ENCODE results near the gene GNPDA2.

Gene GNPDA2

GRCh38 chr4:44663539-44664263 lies 62.7 kb downstream of the GNPDA2 start:
- CTCF ChIA-PET: no interaction called here
- no peak for DNase-seq (ENCODE audit: extremely low spot score)
- TF ChIP-seq FOXM1 (IDR thresholded peaks at IDR 0.05; ENCODE audit: borderline replicate concordance): no peak
- no peak for TF ChIP-seq FOXA1 (IDR thresholded peaks at IDR 0.05)
- no peak for TF ChIP-seq ELF4 (IDR thresholded peaks at IDR 0.05)
- no peak for TF ChIP-seq L3MBTL2 (conservative IDR thresholded peaks at IDR 0.05)
- no peak for TF ChIP-seq CTBP1 (IDR thresholded peaks at IDR 0.05; ENCODE audit: borderline replicate concordance)
- TF ChIP-seq NFRKB (IDR thresholded peaks at IDR 0.05): no peak
- no peak for TF ChIP-seq ZNF384 (IDR thresholded peaks at IDR 0.05)
- no peak for TF ChIP-seq BHLHE40 (IDR thresholded peaks at IDR 0.05; ENCODE audit: borderline replicate concordance)
- TF ChIP-seq SP1 (IDR thresholded peaks at IDR 0.05): no peak
- no peak for TF ChIP-seq HDGF (IDR thresholded peaks at IDR 0.05; ENCODE audit: borderline replicate concordance)
- TF ChIP-seq LEF1 (IDR thresholded peaks at IDR 0.05; ENCODE audit: borderline replicate concordance): no peak
- no peak for TF ChIP-seq TARDBP (IDR thresholded peaks at IDR 0.05)
- TF ChIP-seq SUZ12 (IDR thresholded peaks at IDR 0.05): no peak
- POLR2A ChIA-PET: interaction anchor here (0.8 kb wide), 1 partner anchor 14 kb away, joined by 4 read pairs; the partner anchor contains the start of gene GUF1

GRCh38 chr4:44662623-44663005 lies 63.7 kb downstream of the GNPDA2 start:
- no peak for TF ChIP-seq L3MBTL2 (conservative IDR thresholded peaks at IDR 0.05)
- TF ChIP-seq SP1 (IDR thresholded peaks at IDR 0.05): no peak
- no peak for TF ChIP-seq BHLHE40 (IDR thresholded peaks at IDR 0.05; ENCODE audit: borderline replicate concordance)
- TF ChIP-seq ARNT (IDR thresholded peaks at IDR 0.05): no peak
- TF ChIP-seq NFRKB (IDR thresholded peaks at IDR 0.05): no peak
- TF ChIP-seq HDGF (IDR thresholded peaks at IDR 0.05; ENCODE audit: borderline replicate concordance): no peak
- TF ChIP-seq PKNOX1 (IDR thresholded peaks at IDR 0.05): no peak
- no peak for DNase-seq (ENCODE audit: extremely low spot score)
- POLR2A ChIA-PET: interaction anchor here (0.7 kb wide), 1 partner anchor 15 kb away, joined by 4 read pairs; the partner anchor contains the start of gene GUF1
- CTCF ChIA-PET: no interaction called here

DNA sequence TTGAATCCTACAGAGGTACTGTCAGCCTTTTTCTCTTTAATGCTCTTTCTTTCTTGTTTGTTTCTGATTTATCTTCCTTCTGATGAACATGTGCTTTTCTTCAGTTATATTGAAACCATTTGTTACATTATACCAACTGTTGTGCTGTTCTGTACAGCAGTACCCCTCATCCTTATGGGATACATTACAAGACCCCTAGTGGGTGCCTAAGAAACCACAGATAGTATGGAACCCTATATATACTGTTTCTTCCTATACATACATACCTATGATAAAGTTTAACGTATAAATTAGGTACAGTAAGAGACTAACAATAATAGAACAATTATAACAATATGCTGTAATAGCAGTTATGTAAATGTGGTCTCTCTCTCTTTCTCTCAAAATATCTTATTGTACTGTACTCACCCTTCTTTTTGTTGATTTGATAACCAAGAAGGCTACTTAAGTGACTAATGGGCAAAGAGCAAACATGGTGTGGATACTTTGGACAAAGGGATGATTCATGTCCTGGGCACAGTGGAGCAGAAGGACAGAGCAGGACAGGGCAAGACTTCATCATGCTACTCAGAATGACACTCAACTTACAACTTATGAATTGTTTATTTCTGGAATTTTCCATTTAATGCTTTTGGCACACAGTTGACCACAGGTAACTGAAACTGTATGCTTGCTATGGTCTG lies 64.3 kb downstream of the GNPDA2 start:
- DNase-seq (ENCODE audit: extremely low spot score): no peak
- POLR2A ChIA-PET: interaction anchor here (0.7 kb wide), 1 partner anchor 16 kb away, joined by 4 read pairs; the partner anchor contains the start of gene GUF1
- CTCF ChIA-PET: no interaction called here

DNA sequence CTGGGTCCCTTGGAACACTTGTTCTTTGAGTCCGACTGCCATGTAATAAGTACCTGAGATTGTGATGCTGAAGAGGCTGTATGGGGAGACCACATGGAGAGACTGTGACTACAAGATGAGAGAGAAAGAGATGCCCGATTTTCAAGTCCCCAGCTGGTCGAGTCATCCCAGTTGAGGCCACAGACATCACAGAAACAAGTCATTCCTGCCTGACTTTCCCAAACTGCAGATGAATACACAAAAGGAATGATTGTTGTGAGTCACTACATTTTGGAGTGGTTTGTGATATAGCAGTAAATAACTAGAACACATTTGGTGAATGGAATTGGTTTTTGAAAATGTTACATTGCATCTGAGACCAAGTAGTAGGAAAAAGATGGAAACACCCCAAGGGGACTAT lies 66.0 kb downstream of the GNPDA2 start:
- ChIA-PET POLR2A (no interaction called here), CTCF (no interaction called here)
- DNase-seq (ENCODE audit: extremely low spot score): no peak
- TF ChIP-seq CTBP1 (IDR thresholded peaks at IDR 0.05; ENCODE audit: borderline replicate concordance) (no peak), ELF4 (IDR thresholded peaks at IDR 0.05) (no peak), ZNF384 (IDR thresholded peaks at IDR 0.05) (no peak), SP1 (IDR thresholded peaks at IDR 0.05) (no peak), TARDBP (IDR thresholded peaks at IDR 0.05) (no peak), BHLHE40 (IDR thresholded peaks at IDR 0.05; ENCODE audit: borderline replicate concordance) (no peak), FOXA1 (IDR thresholded peaks at IDR 0.05) (no peak), ARNT (IDR thresholded peaks at IDR 0.05) (no peak), SUZ12 (IDR thresholded peaks at IDR 0.05) (no peak), HDGF (IDR thresholded peaks at IDR 0.05; ENCODE audit: borderline replicate concordance) (no peak), L3MBTL2 (conservative IDR thresholded peaks at IDR 0.05) (no peak), LEF1 (IDR thresholded peaks at IDR 0.05; ENCODE audit: borderline replicate concordance) (no peak), PKNOX1 (IDR thresholded peaks at IDR 0.05) (no peak), NFRKB (IDR thresholded peaks at IDR 0.05) (no peak), FOXM1 (IDR thresholded peaks at IDR 0.05; ENCODE audit: borderline replicate concordance) (no peak)

More for the DNA sequence above, 64.3 kb downstream of the GNPDA2 start:
- TF ChIP-seq FOXA1 (IDR thresholded peaks at IDR 0.05) (no peak), NFRKB (IDR thresholded peaks at IDR 0.05) (no peak), LEF1 (IDR thresholded peaks at IDR 0.05; ENCODE audit: borderline replicate concordance) (no peak), TARDBP (IDR thresholded peaks at IDR 0.05) (no peak), CTBP1 (IDR thresholded peaks at IDR 0.05; ENCODE audit: borderline replicate concordance) (no peak), FOXM1 (IDR thresholded peaks at IDR 0.05; ENCODE audit: borderline replicate concordance) (no peak), ELF4 (IDR thresholded peaks at IDR 0.05) (no peak), PKNOX1 (IDR thresholded peaks at IDR 0.05) (no peak), SUZ12 (IDR thresholded peaks at IDR 0.05) (no peak), SP1 (IDR thresholded peaks at IDR 0.05) (no peak), HDGF (IDR thresholded peaks at IDR 0.05; ENCODE audit: borderline replicate concordance) (no peak), ZNF384 (IDR thresholded peaks at IDR 0.05) (no peak)

DNA sequence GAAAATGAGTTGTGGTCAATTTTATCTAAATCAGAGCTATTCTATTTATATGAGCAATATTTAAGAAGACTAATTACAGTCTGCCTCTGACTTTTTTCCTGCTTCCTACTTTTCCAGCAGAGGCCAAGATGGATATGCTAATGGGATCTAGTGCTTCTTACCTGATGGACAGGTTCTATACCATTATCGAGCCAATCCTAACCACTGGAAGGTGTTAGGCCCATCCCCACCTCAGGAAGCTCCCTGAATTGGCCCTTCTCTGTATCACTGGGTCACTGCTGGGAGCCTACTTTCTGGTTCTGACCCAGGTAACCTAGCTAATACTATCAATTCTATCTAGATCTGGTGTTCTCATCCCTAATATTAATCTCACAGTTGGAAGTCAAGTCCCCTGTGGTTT lies 74.4 kb downstream of the GNPDA2 start:
- CTCF ChIA-PET: no interaction called here
- POLR2A ChIA-PET: no interaction called here
- no peak for DNase-seq (ENCODE audit: extremely low spot score)
- TF ChIP-seq PKNOX1 (IDR thresholded peaks at IDR 0.05) (no peak), SUZ12 (IDR thresholded peaks at IDR 0.05) (no peak), TARDBP (IDR thresholded peaks at IDR 0.05) (no peak), SP1 (IDR thresholded peaks at IDR 0.05) (no peak), ELF4 (IDR thresholded peaks at IDR 0.05) (no peak), FOXA1 (IDR thresholded peaks at IDR 0.05) (no peak), L3MBTL2 (conservative IDR thresholded peaks at IDR 0.05) (no peak), FOXM1 (IDR thresholded peaks at IDR 0.05; ENCODE audit: borderline replicate concordance) (no peak), ZNF384 (IDR thresholded peaks at IDR 0.05) (no peak), CTBP1 (IDR thresholded peaks at IDR 0.05; ENCODE audit: borderline replicate concordance) (no peak), HDGF (IDR thresholded peaks at IDR 0.05; ENCODE audit: borderline replicate concordance) (no peak), FOXK2 (IDR thresholded peaks at IDR 0.05) (no peak)

Data from HEK293T (cell line).